IMR-90 (cell line): ENCODE measurements around the gene SOX5. TPM values are rescaled to one million over a fixed set of nuclear protein-coding genes. Genes with fewer than 3 reads are reported as not detected.

Experiments used
- ATAC-seq: fragments of 200-7000 bp; cut with Tn5 transposase; 2 replicates; pipeline ENCODE4 v1.9.1; 2020; ENCODE audit warnings: low read depth, mild to moderate bottlenecking, moderate library complexity
- BruUV-seq: library from RNA; stranded (reverse); fragments of 400-500 nt; replicated peaks from 2 replicates; lab custom pipeline; 2021; lab: Mats Ljungman, UMichigan
- CTCF ChIA-PET: fragments of 300-600 bp; formaldehyde crosslinking; extraction: SDS; loops from one replicate; lab custom pipeline; 2021; ENCODE audit warnings: antibody characterized with exemption; lab: Yijun Ruan, JAX
- POLR2A ChIA-PET: fragments of 300-600 bp; sonication (Branson Sonifier 250); formaldehyde crosslinking; loops from one replicate; lab custom pipeline; 2022; ENCODE audit warnings: antibody characterized with exemption; ENCODE audit not compliant: unreplicated experiment; lab: Charles Lee
- DNase-seq: peaks from one replicate; pipeline ENCODE4 v3.0.0; 2013
- H2AFZ ChIP-seq: replicated peaks from 2 replicates; pipeline ENCODE3; 2013; ENCODE audit warnings: low read length, mild to moderate bottlenecking; ENCODE audit not compliant: poor library complexity
- H2AK5ac ChIP-seq: 2 replicates; pipeline ENCODE4 v1.6.1; 2013; ENCODE audit warnings: low read depth, low read length, inconsistent platforms
- H2AK9ac ChIP-seq: replicated peaks from 2 replicates; pipeline ENCODE3; 2013; ENCODE audit warnings: mild to moderate bottlenecking, low read depth, low read length, moderate library complexity; ENCODE audit not compliant: poor library complexity
- H2BK120ac ChIP-seq: 2 replicates; pipeline ENCODE4 v1.6.1; 2013; ENCODE audit warnings: low read depth, low read length, inconsistent platforms
- H2BK15ac ChIP-seq: 3 replicates; pipeline ENCODE4 v1.6.1; 2013; ENCODE audit warnings: low read depth, low read length, inconsistent platforms
- H2BK20ac ChIP-seq: 2 replicates; pipeline ENCODE4 v1.6.1; 2013; ENCODE audit warnings: low read depth, mild to moderate bottlenecking, inconsistent platforms, low read length, moderate library complexity
- H2BK5ac ChIP-seq: 2 replicates; pipeline ENCODE4 v1.6.1; 2013; ENCODE audit warnings: mild to moderate bottlenecking, low read depth, low read length, inconsistent platforms; ENCODE audit not compliant: poor library complexity, severe bottlenecking
- H3K14ac ChIP-seq: replicated peaks from 2 replicates; pipeline ENCODE4 v1.6.1; 2013; ENCODE audit warnings: low read depth, low read length, inconsistent platforms
- H3K18ac ChIP-seq: 2 replicates; pipeline ENCODE4 v1.6.1; 2013; ENCODE audit warnings: low read depth, low read length, control low read depth
- H3K23ac ChIP-seq: 2 replicates; pipeline ENCODE4 v1.6.1; 2013; ENCODE audit warnings: low read depth, low read length, inconsistent platforms
- H3K27ac ChIP-seq: 2 replicates; pipeline ENCODE4 v1.5.1; 2013; ENCODE audit warnings: mild to moderate bottlenecking, control low read depth, low read length; ENCODE audit not compliant: insufficient read depth
- H3K27me3 ChIP-seq: 2 replicates; pipeline ENCODE4 v1.6.1; 2013; ENCODE audit warnings: low read length; ENCODE audit not compliant: control insufficient read depth, insufficient read depth
- H3K36me3 ChIP-seq: 2 replicates; pipeline ENCODE4 v1.6.1; 2013; ENCODE audit warnings: low read length, mixed read lengths; ENCODE audit not compliant: control insufficient read depth, insufficient read depth
- H3K4ac ChIP-seq: 2 replicates; pipeline ENCODE4 v1.6.1; 2013; ENCODE audit warnings: low read depth, low read length, inconsistent platforms
- H3K4me1 ChIP-seq: 2 replicates; pipeline ENCODE4 v1.6.1; 2013; ENCODE audit warnings: low read length, mixed read lengths; ENCODE audit not compliant: control insufficient read depth, insufficient read depth
- H3K4me2 ChIP-seq: 2 replicates; pipeline ENCODE4 v1.6.1; 2013; ENCODE audit warnings: low read depth, mild to moderate bottlenecking, control low read depth, low read length, moderate library complexity
- H3K4me3 ChIP-seq: 2 replicates; pipeline ENCODE4 v1.5.1; 2013; ENCODE audit warnings: low read depth, mild to moderate bottlenecking, control low read depth, low read length, moderate library complexity; ENCODE audit not compliant: insufficient read depth
- H3K56ac ChIP-seq: 2 replicates; pipeline ENCODE4 v1.6.1; 2013; ENCODE audit warnings: low read length, inconsistent platforms; ENCODE audit not compliant: insufficient read depth; ENCODE audit errors: extremely low read depth
- H3K79me1 ChIP-seq, 2 experiments: 2 replicates each; pipeline ENCODE4 v1.6.1; 2013; ENCODE audit warnings: low read length in 2 of 2, inconsistent platforms in 1 of 2, low read depth in 1 of 2
- H3K9ac ChIP-seq: 2 replicates; pipeline ENCODE4 v1.6.1; 2013; ENCODE audit warnings: low read depth, low read length, control low read depth
- H3K9me1 ChIP-seq: 2 replicates; pipeline ENCODE4 v1.6.1; 2013; ENCODE audit warnings: low read length, inconsistent platforms; ENCODE audit not compliant: insufficient read depth
- H3K9me3 ChIP-seq: 2 replicates; pipeline ENCODE4 v1.6.1; 2013; ENCODE audit warnings: low read length; ENCODE audit not compliant: control insufficient read depth, insufficient read depth
- H4K20me1 ChIP-seq: 2 replicates; pipeline ENCODE4 v1.6.1; 2013; ENCODE audit warnings: low read length, inconsistent platforms; ENCODE audit not compliant: insufficient read depth
- H4K5ac ChIP-seq: 2 replicates; pipeline ENCODE4 v1.6.1; 2013; ENCODE audit warnings: mild to moderate bottlenecking, low read depth, low read length, control low read depth
- H4K8ac ChIP-seq, 2 experiments: 2 replicates each; pipeline ENCODE4 v1.6.1; 2013; ENCODE audit warnings: low read depth in 2 of 2, low read length in 2 of 2, control low read depth in 1 of 2, inconsistent platforms in 1 of 2
- H4K91ac ChIP-seq: 2 replicates; pipeline ENCODE4 v1.6.1; 2013; ENCODE audit warnings: low read depth, low read length, inconsistent platforms; ENCODE audit not compliant: insufficient read depth
- BHLHE40 ChIP-seq: fragments of 150-350 bp; IDR thresholded peaks from 2 replicates; pipeline ENCODE4 v1.6.1; 2016; ENCODE audit warnings: mild to moderate bottlenecking, low read depth, low read length
- CEBPB ChIP-seq: IDR thresholded peaks from 2 replicates; pipeline ENCODE4 v1.6.1; 2012; ENCODE audit warnings: low read depth, low read length, improper control_type of control experiment
- CHD1 ChIP-seq: IDR thresholded peaks from 2 replicates; pipeline ENCODE4 v1.6.1; 2012; ENCODE audit warnings: low read depth, low read length, improper control_type of control experiment
- FOS ChIP-seq: fragments of 150-350 bp; IDR thresholded peaks from 2 replicates; pipeline ENCODE4 v1.6.1; 2016; ENCODE audit warnings: low read depth, low read length
- MAZ ChIP-seq: IDR thresholded peaks from 2 replicates; pipeline ENCODE4 v1.6.1; 2012; ENCODE audit warnings: low read depth, mild to moderate bottlenecking, low read length, improper control_type of control experiment, moderate library complexity, borderline replicate concordance
- NFE2L2 ChIP-seq: fragments of 150-350 bp; IDR thresholded peaks from 2 replicates; pipeline ENCODE4 v1.6.1; 2016; ENCODE audit warnings: low read depth, mild to moderate bottlenecking, low read length
- POLR2A ChIP-seq: IDR thresholded peaks from 2 replicates; pipeline ENCODE4 v1.6.1; 2012; ENCODE audit warnings: mild to moderate bottlenecking, low read depth, low read length
- RFX5 ChIP-seq: IDR thresholded peaks from 2 replicates; pipeline ENCODE4 v1.8.0; 2012; ENCODE audit warnings: low read depth, mild to moderate bottlenecking, low read length, moderate library complexity
- WGBS, 2 experiments: methylation state at CpG; one replicate each; pipeline versions ENCODE4 v1.1.5 to v1.1.7; 2013; ENCODE audit warnings: missing lambda C conversion rate in 2 of 2; ENCODE audit not compliant: insufficient read length in 1 of 2; ENCODE audit errors: extremely low coverage in 2 of 2; 5-methylcytosine and 5-hydroxymethylcytosine counted together
- dilution Hi-C: fragments of 300-500 bp; cut with HindIII; formaldehyde crosslinking; loops from one replicate; pipeline ENCODE4 v1.14.3; 2018; ENCODE audit warnings: low sequenced_read_pairs; ENCODE audit not compliant: unreplicated experiment
- in situ Hi-C: fragments of 300-500 bp; cut with MboI; formaldehyde crosslinking; loops from 3 replicates; pipeline ENCODE4 v1.14.3; 2019; ENCODE audit warnings: low sequenced_read_pairs, inconsistent platforms, mixed read lengths
- intact Hi-C: fragments of 100-400 bp; cut with micrococcal nuclease; formaldehyde crosslinking; loops from 2 replicates; pipeline ENCODE4 v1.10.0; 2022
- polyA plus RNA-seq, 3 experiments: library from polyadenylated mRNA; depleted of rRNA; stranded (reverse); fragments of >200 nt; gene quantifications; 2 replicates each; pipeline ENCODE4 v1.2.3, GENCODE V29; 2012; ENCODE audit warnings: low replicate concordance in 1 of 3
- total RNA-seq: library from RNA; depleted of rRNA; stranded (reverse); fragments of >200 nt; gene quantifications from 2 replicates; pipeline ENCODE4 v1.2.3, GENCODE V29; 2012
- TF ChIP-seq, protein P1 (sequence below): fragments of 150-350 bp; IDR thresholded peaks from 2 replicates; pipeline ENCODE4 v1.6.1; 2016; ENCODE audit warnings: low read depth, mild to moderate bottlenecking, low read length, moderate library complexity, borderline replicate concordance

Gene SOX5
- total and polyA plus RNA-seq, 2 of the 4 experiments (the other 2 are of a cell fraction) = 1.1 to 13.1 TPM

DNA sequence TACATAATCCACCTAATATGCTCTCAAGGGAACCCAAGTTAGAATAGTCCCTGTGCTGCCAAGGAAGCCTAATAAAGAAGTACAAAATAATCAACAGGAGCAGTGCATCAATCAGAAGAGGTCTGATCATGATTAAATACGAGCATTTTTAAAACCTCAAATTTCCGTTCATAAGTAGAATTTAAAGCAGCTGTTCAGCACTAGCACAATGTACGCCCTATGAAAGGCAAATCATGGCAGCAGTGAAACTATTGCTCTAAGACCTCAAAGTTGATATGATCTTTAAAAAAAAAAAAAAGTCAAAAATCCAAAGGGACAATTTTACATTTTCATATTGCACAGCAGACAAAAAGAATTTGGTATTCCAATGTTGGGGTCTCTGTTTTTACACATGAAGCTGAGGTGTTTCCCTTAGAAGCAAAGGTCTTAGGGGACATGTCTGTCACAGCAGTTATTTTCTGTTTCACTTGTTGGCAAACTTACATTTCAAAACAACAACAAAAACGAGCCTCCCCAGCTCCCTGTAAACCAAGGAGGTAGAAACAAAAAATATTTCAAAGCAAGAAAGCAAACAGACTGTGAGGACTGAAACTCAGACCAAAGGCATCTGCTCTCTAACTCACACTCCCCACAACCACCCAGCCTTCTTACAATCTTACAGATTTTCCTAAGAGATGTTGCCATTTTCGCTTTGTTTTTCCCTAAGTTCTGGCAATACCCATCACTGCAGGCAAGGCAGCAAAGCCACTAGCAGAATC, 28.2 kb downstream of the SOX5 start:
- no peak overlapping the region for H3K4me2 ChIP-seq
- H2BK5ac ChIP-seq = no peak overlapping the region
- H3K36me3 ChIP-seq = no peaks in the 10 kb centered on the region
- no peak overlapping the region for H2AK9ac ChIP-seq
- no peak overlapping the region for H3K23ac ChIP-seq
- in situ Hi-C loops (no loop called here), dilution Hi-C loops (no loop called here), intact Hi-C loops (no loop called here)
- no peaks in the 10 kb centered on the region for H3K4me1 ChIP-seq
- H2BK120ac ChIP-seq = no peak overlapping the region
- no peak overlapping the region; the same call in 1 of the 2 replicates for H3K14ac ChIP-seq
- ChIA-PET POLR2A (no interaction called here), CTCF (interaction anchor here (0.7 to 1.3 kb wide), 2 partner anchors 11 to 25 kb away, joined by 4 to 5 read pairs; no protein-coding TSS in a partner anchor)
- H2AK5ac ChIP-seq = no peak overlapping the region
- H3K18ac ChIP-seq = no peak overlapping the region
- H2AFZ ChIP-seq = no peak overlapping the region
- H3K56ac ChIP-seq = no peak overlapping the region
- no peaks in the 10 kb centered on the region for H4K20me1 ChIP-seq
- no peaks in the 10 kb centered on the region for H3K79me1 ChIP-seq
- no peak overlapping the region for H3K4me3 ChIP-seq
- no peaks in the 10 kb centered on the region for H3K9me3 ChIP-seq
- WGBS, 2 experiments = 50% methylated on average over 2 of the region's 5 CpGs; no CpG with 5 or more reads in 1 of the 2 experiments
- no TSS peak for BruUV-seq
- H4K5ac ChIP-seq = no peak overlapping the region
- no peak overlapping the region for H2BK15ac ChIP-seq
- H2BK20ac ChIP-seq = no peak overlapping the region
- no peaks in the 10 kb centered on the region for H3K9me1 ChIP-seq
- no peak overlapping the region for H3K27ac ChIP-seq
- H4K8ac ChIP-seq = no peak overlapping the region
- no peak overlapping the region for H4K91ac ChIP-seq
- H3K4ac ChIP-seq = no peak overlapping the region
- TF ChIP-seq CEBPB = no peak
- TF ChIP-seq FOS = no peak
- no peak for TF ChIP-seq CHD1
- TF ChIP-seq RFX5 = no peak
- TF ChIP-seq, protein P1, sequence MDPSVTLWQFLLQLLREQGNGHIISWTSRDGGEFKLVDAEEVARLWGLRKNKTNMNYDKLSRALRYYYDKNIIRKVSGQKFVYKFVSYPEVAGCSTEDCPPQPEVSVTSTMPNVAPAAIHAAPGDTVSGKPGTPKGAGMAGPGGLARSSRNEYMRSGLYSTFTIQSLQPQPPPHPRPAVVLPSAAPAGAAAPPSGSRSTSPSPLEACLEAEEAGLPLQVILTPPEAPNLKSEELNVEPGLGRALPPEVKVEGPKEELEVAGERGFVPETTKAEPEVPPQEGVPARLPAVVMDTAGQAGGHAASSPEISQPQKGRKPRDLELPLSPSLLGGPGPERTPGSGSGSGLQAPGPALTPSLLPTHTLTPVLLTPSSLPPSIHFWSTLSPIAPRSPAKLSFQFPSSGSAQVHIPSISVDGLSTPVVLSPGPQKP = no peak
- no peak for TF ChIP-seq NFE2L2
- no peak for TF ChIP-seq BHLHE40
- TF ChIP-seq POLR2A = no peak
- no peak for TF ChIP-seq MAZ
- DNase-seq (peak; percentile 5), ATAC-seq (peak; percentile 29; the same call in 1 of the 2 replicates)
- H3K9ac ChIP-seq = no peak overlapping the region
- no peaks in the 10 kb centered on the region for H3K27me3 ChIP-seq
